ENCODE measurements around the gene KDM8. TPM values are rescaled to one million over a fixed set of nuclear protein-coding genes. Genes with fewer than 3 reads are reported as not detected.

KDM8 gene
- total and polyA plus RNA-seq, 2 donors (not counting 1 experiment from before 2014, with no cell fraction given): 7.5 to 37.4 TPM

GRCh38 chr16:27217256-27217655 lies 13.9 kb downstream of the KDM8 start:
- H3K4me1 ChIP-seq (ENCODE audit: control insufficient read depth in 2 of 2, insufficient read depth in 2 of 2, low read length in 2 of 2): peaks cover 0 to 2% of the 10 kb centered on the region in 2 donors
- no peaks in the 10 kb centered on the region for H4K20me1 ChIP-seq (ENCODE audit: control insufficient read depth, insufficient read depth, low read length, poor library complexity, severe bottlenecking)
- Mint-ChIP-seq H3K9me3 (ENCODE audit: insufficient read depth) (no peaks in the 10 kb centered on the region), H3K27me3 (no peaks in the 10 kb centered on the region), H3K4me1 (peaks cover under 1% of the 10 kb centered on the region), H3K27ac (no peak overlapping the region), H3K4me3 (no peak overlapping the region)
- ChIA-PET POLR2A (no interaction called here), CTCF (no interaction called here)
- no peak overlapping the region for H3K27ac ChIP-seq (ENCODE audit: low read length in 2 of 2)
- DNase-seq (no peak), ATAC-seq (ENCODE audit: low read depth) (no peak)
- intact Hi-C loops (cut with micrococcal nuclease): no loop called here
- WGBS (ENCODE audit: insufficient coverage): 97% methylated on average over 10 of the region's 10 CpGs
- H2AFZ ChIP-seq (ENCODE audit: insufficient read depth, low read depth, low read length, poor library complexity, severe bottlenecking): no peak overlapping the region
- H3K27me3 ChIP-seq (replicated peaks in 1 of 4; ENCODE audit: control extremely low read depth in 1 of 4, control insufficient read depth in 3 of 4, insufficient read depth in 4 of 4, low read length in 3 of 4): no peaks in the 10 kb centered on the region
- H3K79me2 ChIP-seq (ENCODE audit: control insufficient read depth, insufficient read depth, low read length): peaks cover 4% of the 10 kb centered on the region
- H3K9me3 ChIP-seq (ENCODE audit: control extremely low read depth in 1 of 3, control insufficient read depth in 2 of 3, insufficient read depth in 1 of 3, low read length in 2 of 3): no peaks in the 10 kb centered on the region
- H3K4me2 ChIP-seq (replicated peaks; ENCODE audit: low read depth, low read length, poor library complexity, severe bottlenecking): no peak overlapping the region
- H3K4me3 ChIP-seq (ENCODE audit: control extremely low read depth in 1 of 5, extremely low read depth in 1 of 5, insufficient read depth in 1 of 5, low read depth in 2 of 5, low read length in 4 of 5): no peak overlapping the region
- no peak overlapping the region for H3K9ac ChIP-seq (ENCODE audit: low read length)
- peaks cover 0 to 35% of the 10 kb centered on the region in 2 experiments for H3K36me3 ChIP-seq (replicated peaks in 1 of 2; ENCODE audit: control extremely low read depth in 1 of 2, control insufficient read depth in 1 of 2, extremely low read depth in 1 of 2, insufficient read depth in 2 of 2, low read length in 1 of 2)
- TF ChIP-seq EZH2 (IDR thresholded peaks at IDR 0.05; ENCODE audit: borderline replicate concordance, insufficient read depth, low read depth, low read length, poor library complexity, severe bottlenecking) (no peak), CTCF (IDR thresholded peaks at IDR 0.05) (no peak)

GRCh38 chr16:27218756-27219155 lies 15.4 kb downstream of the KDM8 start:
- Histone ChIP-seq H3K4me2 (replicated peaks; ENCODE audit: low read depth, low read length, poor library complexity, severe bottlenecking) (no peak overlapping the region), H3K9ac (ENCODE audit: low read length) (no peak overlapping the region), H2AFZ (ENCODE audit: insufficient read depth, low read depth, low read length, poor library complexity, severe bottlenecking) (no peak overlapping the region), H3K36me3 (replicated peaks in 1 of 2; ENCODE audit: control extremely low read depth in 1 of 2, control insufficient read depth in 1 of 2, extremely low read depth in 1 of 2, insufficient read depth in 2 of 2, low read length in 1 of 2) (peaks cover 0 to 42% of the 10 kb centered on the region in 2 experiments), H3K4me3 (ENCODE audit: control extremely low read depth in 1 of 5, extremely low read depth in 1 of 5, insufficient read depth in 1 of 5, low read depth in 2 of 5, low read length in 4 of 5) (no peak overlapping the region), H3K9me3 (ENCODE audit: control extremely low read depth in 1 of 3, control insufficient read depth in 2 of 3, insufficient read depth in 1 of 3, low read length in 2 of 3) (no peaks in the 10 kb centered on the region), H3K4me1 (ENCODE audit: control insufficient read depth in 2 of 2, insufficient read depth in 2 of 2, low read length in 2 of 2) (peaks cover 0 to 4% of the 10 kb centered on the region in 2 donors), H3K27me3 (replicated peaks in 1 of 4; ENCODE audit: control extremely low read depth in 1 of 4, control insufficient read depth in 3 of 4, insufficient read depth in 4 of 4, low read length in 3 of 4) (no peaks in the 10 kb centered on the region), H3K27ac (ENCODE audit: low read length in 2 of 2) (no peak overlapping the region), H3K79me2 (ENCODE audit: control insufficient read depth, insufficient read depth, low read length) (peaks cover 4% of the 10 kb centered on the region), H4K20me1 (ENCODE audit: control insufficient read depth, insufficient read depth, low read length, poor library complexity, severe bottlenecking) (no peaks in the 10 kb centered on the region)
- WGBS (ENCODE audit: insufficient coverage): 100% methylated on average over 6 of the region's 9 CpGs
- intact Hi-C loops (cut with micrococcal nuclease): no loop called here
- Mint-ChIP-seq H3K4me3 (no peak overlapping the region), H3K4me1 (peaks cover 3% of the 10 kb centered on the region), H3K27me3 (no peaks in the 10 kb centered on the region), H3K27ac (no peak overlapping the region), H3K9me3 (ENCODE audit: insufficient read depth) (no peaks in the 10 kb centered on the region)
- ATAC-seq (ENCODE audit: low read depth) (no peak), DNase-seq (no peak)
- TF ChIP-seq CTCF (IDR thresholded peaks at IDR 0.05) (no peak), EZH2 (IDR thresholded peaks at IDR 0.05; ENCODE audit: borderline replicate concordance, insufficient read depth, low read depth, low read length, poor library complexity, severe bottlenecking) (no peak)
- CTCF ChIA-PET: no interaction called here
- POLR2A ChIA-PET: interaction anchor here (0.7 kb wide), 1 partner anchor 116 kb away, joined by 3 read pairs; no protein-coding TSS in a partner anchor
